Mesenchymal stem cell (in vitro differentiated cells and primary cell): ENCODE data around the gene SPNS3.

Experiments
- DNase-seq: peaks from one replicate; pipeline ENCODE4 v3.0.0-alpha.2; 2013
- H2AFZ ChIP-seq: one replicate; pipeline ENCODE4 v1.6.1; 2013; ENCODE audit warnings: low read depth, mild to moderate bottlenecking, control low read depth, inconsistent platforms, low read length, moderate library complexity
- H2AK5ac ChIP-seq: 2 replicates; pipeline ENCODE4 v1.6.1; 2013; ENCODE audit warnings: low read length, moderate library complexity, mild to moderate bottlenecking, inconsistent platforms; ENCODE audit not compliant: severe bottlenecking
- H2BK120ac ChIP-seq: one replicate; pipeline ENCODE4 v1.6.1; 2013; ENCODE audit warnings: low read depth, mild to moderate bottlenecking, inconsistent platforms, low read length, moderate library complexity
- H2BK12ac ChIP-seq, 2 experiments: one replicate each; pipeline ENCODE4 v1.6.1; 2013; ENCODE audit warnings: inconsistent platforms in 2 of 2, low read length in 2 of 2, mild to moderate bottlenecking in 2 of 2, moderate library complexity in 2 of 2, control low read depth in 1 of 2
- H2BK15ac ChIP-seq: one replicate; pipeline ENCODE4 v1.6.1; 2013; ENCODE audit warnings: mild to moderate bottlenecking, low read depth, inconsistent platforms; ENCODE audit not compliant: poor library complexity, severe bottlenecking
- H2BK5ac ChIP-seq: 2 replicates; pipeline ENCODE4 v1.6.1; 2013; ENCODE audit warnings: low read depth, mild to moderate bottlenecking, low read length, control low read depth, inconsistent platforms; ENCODE audit not compliant: poor library complexity, severe bottlenecking
- H3K14ac ChIP-seq, 2 experiments: one replicate each; pipeline ENCODE4 v1.6.1; 2013; ENCODE audit warnings: inconsistent platforms in 2 of 2, low read length in 2 of 2, control low read depth in 1 of 2, mild to moderate bottlenecking in 1 of 2, moderate library complexity in 1 of 2
- H3K18ac ChIP-seq, 2 experiments: one replicate each; pipeline ENCODE4 v1.6.1; 2013; ENCODE audit warnings: inconsistent platforms in 2 of 2, low read length in 2 of 2, control low read depth in 1 of 2, low read depth in 1 of 2, mild to moderate bottlenecking in 1 of 2
- H3K23ac ChIP-seq, 2 experiments: one replicate each; pipeline ENCODE4 v1.6.1; 2013; ENCODE audit warnings: inconsistent platforms in 2 of 2, low read length in 2 of 2, mild to moderate bottlenecking in 2 of 2, moderate library complexity in 2 of 2, control low read depth in 1 of 2
- H3K27ac ChIP-seq: 2 replicates; pipeline ENCODE4 v1.5.1; 2013; ENCODE audit warnings: mild to moderate bottlenecking, moderate library complexity, low read length, control low read depth, inconsistent platforms; ENCODE audit not compliant: poor library complexity, severe bottlenecking
- H3K27me3 ChIP-seq, 2 experiments: 2 replicates each; pipeline versions ENCODE4 v1.6.1 to v1.7.0; 2013; ENCODE audit warnings: low read length in 2 of 2, mild to moderate bottlenecking in 2 of 2, moderate library complexity in 2 of 2, control low read depth in 1 of 2, inconsistent platforms in 1 of 2; ENCODE audit not compliant: control insufficient read depth in 1 of 2, insufficient read depth in 1 of 2
- H3K36me3 ChIP-seq, 2 experiments: 2 replicates each; pipeline versions ENCODE4 v1.6.1 to v1.7.0; 2013; ENCODE audit warnings: low read length in 2 of 2, control low read depth in 1 of 2, inconsistent platforms in 1 of 2, low read depth in 1 of 2, mild to moderate bottlenecking in 1 of 2; ENCODE audit not compliant: insufficient read depth in 2 of 2, control insufficient read depth in 1 of 2
- H3K4ac ChIP-seq, 2 experiments: one replicate each; pipeline ENCODE4 v1.6.1; 2013; ENCODE audit warnings: inconsistent platforms in 2 of 2, low read length in 2 of 2, mild to moderate bottlenecking in 2 of 2, moderate library complexity in 2 of 2, control low read depth in 1 of 2, low read depth in 1 of 2
- H3K4me1 ChIP-seq: 2 replicates; pipeline ENCODE4 v1.6.1; 2013; ENCODE audit warnings: low read depth, low read length, control low read depth; ENCODE audit not compliant: control insufficient read depth, insufficient read depth
- H3K4me2 ChIP-seq: 2 replicates; pipeline ENCODE4 v1.6.1; 2013; ENCODE audit warnings: low read length, mild to moderate bottlenecking, inconsistent platforms; ENCODE audit not compliant: poor library complexity, severe bottlenecking
- H3K4me3 ChIP-seq, 2 experiments: 2 replicates each; pipeline versions ENCODE4 v1.5.1 to v1.7.0; 2013; ENCODE audit warnings: low read length in 2 of 2, mild to moderate bottlenecking in 2 of 2, control low read depth in 1 of 2, low read depth in 1 of 2; ENCODE audit not compliant: insufficient read depth in 1 of 2
- H3K79me1 ChIP-seq: replicated peaks from 2 replicates; pipeline ENCODE4 v1.6.1; 2013; ENCODE audit warnings: mild to moderate bottlenecking, control low read depth, low read length, inconsistent platforms; ENCODE audit not compliant: poor library complexity, severe bottlenecking
- H3K9ac ChIP-seq: 2 replicates; pipeline ENCODE4 v1.7.0; 2013; ENCODE audit warnings: mild to moderate bottlenecking, low read length, moderate library complexity
- H3K9me3 ChIP-seq: 2 replicates; pipeline ENCODE4 v1.7.0; 2013; ENCODE audit warnings: mild to moderate bottlenecking, low read length; ENCODE audit not compliant: control insufficient read depth
- H4K8ac ChIP-seq: one replicate; pipeline ENCODE4 v1.6.1; 2013; ENCODE audit warnings: inconsistent platforms, mild to moderate bottlenecking, low read length, moderate library complexity
- H4K91ac ChIP-seq: one replicate; pipeline ENCODE4 v1.6.1; 2013; ENCODE audit warnings: mild to moderate bottlenecking, low read length, inconsistent platforms
- WGBS: methylation state at CpG from one replicate; pipeline ENCODE4 v1.1.7; 2013; ENCODE audit warnings: mixed read lengths; 5-methylcytosine and 5-hydroxymethylcytosine counted together

Gene SPNS3

DNA sequence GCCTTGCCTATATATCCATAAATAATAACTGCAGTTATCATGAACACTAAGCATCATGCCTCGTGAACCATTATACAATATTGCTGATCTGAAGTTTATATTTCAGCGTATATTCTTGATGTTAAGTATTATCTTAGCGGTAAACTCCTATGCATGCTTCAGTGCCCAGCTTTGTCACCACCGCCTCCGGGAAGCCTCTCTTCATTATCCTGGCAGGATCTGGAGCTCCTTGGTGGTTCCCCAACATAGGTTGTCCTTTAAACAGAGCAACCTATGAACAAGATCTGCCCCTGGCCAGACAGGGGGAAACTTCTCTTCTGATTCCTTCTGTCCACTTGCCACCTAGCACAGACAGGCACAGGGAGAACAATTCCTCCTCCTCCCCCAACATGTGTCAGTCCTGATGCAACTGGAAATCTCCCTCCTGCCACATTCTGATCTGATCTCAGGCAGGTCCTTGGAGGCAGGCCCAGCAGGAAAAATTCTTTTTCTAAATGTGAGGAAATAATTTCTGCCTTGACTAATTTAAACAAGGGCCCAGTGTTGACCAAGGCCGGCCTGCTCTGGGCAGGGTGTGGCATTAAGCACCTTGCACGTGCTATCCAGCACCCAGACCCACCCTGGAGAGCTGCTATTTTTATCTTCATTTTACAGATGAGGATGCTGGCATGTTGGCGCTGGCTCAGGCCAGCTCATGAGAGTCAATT is 87.3 kb downstream of the SPNS3 start:
- no peak overlapping the region for H3K14ac ChIP-seq
- H3K27ac ChIP-seq: no peak overlapping the region
- H4K8ac ChIP-seq: no peak overlapping the region
- no peak overlapping the region for H3K4ac ChIP-seq
- H3K4me2 ChIP-seq: no peak overlapping the region
- H2BK15ac ChIP-seq: peak overlapping the region; percentile 13
- no peak overlapping the region for H3K4me3 ChIP-seq
- no peak overlapping the region for H2BK120ac ChIP-seq
- H3K4me1 ChIP-seq: peaks cover 3% of the 10 kb centered on the region
- no peak overlapping the region for H2AK5ac ChIP-seq
- WGBS: 92% methylated on average over 7 of the region's 8 CpGs
- no peak overlapping the region for H3K9ac ChIP-seq
- H4K91ac ChIP-seq: no peak overlapping the region
- no peak overlapping the region for H2BK5ac ChIP-seq
- H2BK12ac ChIP-seq: no peak overlapping the region
- H3K79me1 ChIP-seq: no peaks in the 10 kb centered on the region
- DNase-seq: no peak
- peaks cover 0 to 30% of the 10 kb centered on the region in 2 experiments for H3K27me3 ChIP-seq
- no peaks in the 10 kb centered on the region for H3K9me3 ChIP-seq
- peaks cover 0 to 26% of the 10 kb centered on the region in 2 experiments for H3K36me3 ChIP-seq
- H2AFZ ChIP-seq: no peak overlapping the region
- no peak overlapping the region for H3K23ac ChIP-seq
- H3K18ac ChIP-seq: no peak overlapping the region

DNA sequence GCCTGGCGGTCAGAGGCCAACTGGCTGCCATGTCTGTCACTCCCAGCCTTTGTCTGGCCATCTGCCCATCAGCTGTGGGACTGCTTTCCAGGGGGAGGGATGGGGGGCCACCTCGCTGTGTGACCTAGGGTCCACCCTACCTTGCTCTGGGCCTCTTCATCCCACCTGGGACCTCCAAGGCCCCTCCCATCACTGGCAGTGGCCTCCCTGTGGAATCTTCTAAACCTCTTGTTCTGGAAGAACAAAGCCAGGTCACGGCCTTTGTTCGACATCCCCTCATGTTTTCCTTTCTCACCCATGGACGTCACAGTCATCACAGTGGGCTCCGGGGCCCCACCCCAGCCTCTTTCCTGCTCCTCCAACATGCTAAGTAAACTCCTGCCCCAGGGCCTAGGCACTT is 88.9 kb downstream of the SPNS3 start:
- no peak overlapping the region for H3K27ac ChIP-seq
- H3K79me1 ChIP-seq: no peaks in the 10 kb centered on the region
- no peak overlapping the region for H2BK15ac ChIP-seq
- H3K23ac ChIP-seq: no peak overlapping the region
- 82% methylated on average over 6 of the region's 6 CpGs for WGBS
- H3K4me3 ChIP-seq: no peak overlapping the region
- H2AK5ac ChIP-seq: no peak overlapping the region
- H3K4me1 ChIP-seq: peaks cover 3% of the 10 kb centered on the region
- H3K4ac ChIP-seq: no peak overlapping the region
- H2BK12ac ChIP-seq: no peak overlapping the region
- no peak overlapping the region for H3K9ac ChIP-seq
- H3K14ac ChIP-seq: no peak overlapping the region
- H3K9me3 ChIP-seq: no peaks in the 10 kb centered on the region
- no peak overlapping the region for H3K4me2 ChIP-seq
- H3K36me3 ChIP-seq: peaks cover 0 to 26% of the 10 kb centered on the region in 2 experiments
- H4K8ac ChIP-seq: no peak overlapping the region
- no peak overlapping the region for H2BK5ac ChIP-seq
- peaks cover 3 to 30% of the 10 kb centered on the region in 2 experiments for H3K27me3 ChIP-seq
- H2BK120ac ChIP-seq: no peak overlapping the region
- no peak for DNase-seq
- H3K18ac ChIP-seq: no peak overlapping the region
- no peak overlapping the region for H4K91ac ChIP-seq
- no peak overlapping the region for H2AFZ ChIP-seq

DNA sequence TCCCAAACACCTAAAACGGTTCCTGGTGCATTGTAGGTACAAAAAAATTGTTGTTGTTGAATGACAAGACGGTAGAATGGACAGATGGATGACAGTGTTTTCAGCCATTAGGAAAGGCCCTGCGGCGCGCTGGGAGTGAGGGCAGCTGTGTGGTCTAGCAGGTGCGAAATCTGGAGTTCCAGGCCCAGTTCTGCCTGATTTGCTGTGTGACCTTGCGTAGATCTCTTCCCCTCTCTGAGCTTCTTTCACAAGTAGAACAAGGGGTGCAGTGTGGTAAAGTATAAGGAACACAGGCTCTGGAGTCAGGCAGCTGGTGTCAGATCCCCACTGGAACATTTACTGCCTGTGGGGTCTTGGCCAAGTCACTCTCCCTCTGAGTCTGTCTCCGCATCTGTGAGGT is 90.2 kb downstream of the SPNS3 start:
- H3K27me3 ChIP-seq: peaks cover 3 to 27% of the 10 kb centered on the region in 2 experiments
- no peak overlapping the region for H4K8ac ChIP-seq
- no peak overlapping the region for H3K4me2 ChIP-seq
- no peaks in the 10 kb centered on the region for H3K79me1 ChIP-seq
- no peak overlapping the region for H2AFZ ChIP-seq
- H3K9me3 ChIP-seq: no peaks in the 10 kb centered on the region
- H3K27ac ChIP-seq: no peak overlapping the region
- no peak overlapping the region for H3K23ac ChIP-seq
- no peak overlapping the region for H2BK12ac ChIP-seq
- no peak overlapping the region for H3K4ac ChIP-seq
- no peak overlapping the region for H4K91ac ChIP-seq
- no peak overlapping the region for H2AK5ac ChIP-seq
- peaks cover 3% of the 10 kb centered on the region for H3K4me1 ChIP-seq
- H2BK5ac ChIP-seq: no peak overlapping the region
- H3K9ac ChIP-seq: no peak overlapping the region
- WGBS: 90% methylated on average over 8 of the region's 8 CpGs
- no peak overlapping the region for H2BK120ac ChIP-seq
- peaks cover 0 to 20% of the 10 kb centered on the region in 2 experiments for H3K36me3 ChIP-seq
- H3K4me3 ChIP-seq: no peak overlapping the region
- no peak for DNase-seq
- H3K18ac ChIP-seq: no peak overlapping the region
- H2BK15ac ChIP-seq: no peak overlapping the region
- no peak overlapping the region for H3K14ac ChIP-seq

DNA sequence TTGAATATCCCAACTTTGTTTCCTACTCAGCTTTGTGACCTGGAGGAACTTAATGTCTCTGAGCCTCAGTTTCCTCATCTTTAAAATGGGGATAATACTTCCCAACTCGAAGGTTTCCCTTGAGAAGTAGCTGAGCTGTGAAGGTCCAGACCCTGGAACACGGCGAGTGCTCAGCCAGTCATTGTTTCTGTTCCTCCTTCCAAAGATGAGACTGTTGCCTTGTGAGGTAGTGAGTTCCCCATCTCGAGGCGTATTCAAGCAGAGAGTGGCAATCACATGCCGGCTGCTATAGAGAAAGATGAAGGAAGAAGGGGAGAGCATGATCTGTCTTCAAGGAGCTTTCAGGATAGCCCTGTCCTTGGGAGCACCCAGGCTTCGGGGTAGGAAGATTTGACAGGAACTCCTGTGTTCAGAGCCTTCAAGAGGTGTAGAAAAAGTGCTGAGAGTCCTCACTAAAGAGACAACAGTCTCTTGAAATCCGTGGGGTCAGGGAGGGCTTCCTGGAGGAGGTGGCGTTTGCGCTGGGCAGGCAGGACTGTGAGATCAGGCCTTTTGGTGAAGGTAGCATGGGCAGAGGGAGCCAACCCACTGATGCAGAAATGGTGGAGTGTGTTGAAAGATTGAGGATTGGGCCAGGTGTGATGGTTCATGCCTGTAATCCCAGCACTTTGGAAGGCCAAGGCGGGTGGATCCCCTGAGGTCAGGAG is 92.1 kb downstream of the SPNS3 start:
- DNase-seq: no peak
- no peak overlapping the region for H2BK120ac ChIP-seq
- H3K23ac ChIP-seq: no peak overlapping the region
- H3K14ac ChIP-seq: no peak overlapping the region
- no peak overlapping the region for H3K27ac ChIP-seq
- peaks cover 0 to 26% of the 10 kb centered on the region in 2 experiments for H3K36me3 ChIP-seq
- no peak overlapping the region for H3K18ac ChIP-seq
- no peak overlapping the region for H4K91ac ChIP-seq
- H2BK15ac ChIP-seq: no peak overlapping the region
- H3K4me3 ChIP-seq: no peak overlapping the region
- no peak overlapping the region for H3K4ac ChIP-seq
- H3K4me2 ChIP-seq: no peak overlapping the region
- no peaks in the 10 kb centered on the region for H3K79me1 ChIP-seq
- H3K4me1 ChIP-seq: peaks cover 3% of the 10 kb centered on the region
- H2AK5ac ChIP-seq: no peak overlapping the region
- H3K9ac ChIP-seq: no peak overlapping the region
- no peaks in the 10 kb centered on the region for H3K9me3 ChIP-seq
- no peak overlapping the region for H2AFZ ChIP-seq
- H4K8ac ChIP-seq: no peak overlapping the region
- no peak overlapping the region for H2BK12ac ChIP-seq
- 79% methylated on average over 10 of the region's 11 CpGs for WGBS
- H3K27me3 ChIP-seq: peaks cover 3 to 26% of the 10 kb centered on the region in 2 experiments
- H2BK5ac ChIP-seq: no peak overlapping the region
